GM23338 (cell line): ENCODE data around the gene SERPINB10. TPM values are rescaled to one million over a fixed set of nuclear protein-coding genes. Genes with fewer than 3 reads are reported as not detected.

Source experiments
- ATAC-seq: fragments of 200-7000 bp; cut with Tn5 transposase; 3 replicates; pipeline ENCODE4 v1.9.1; 2020
- DNase-seq: peaks from one replicate; pipeline ENCODE4 v3.0.0-alpha.2; 2015; ENCODE audit warnings: low spot score
- H2AFZ ChIP-seq: fragments of 200-600 bp; sonication (generic); 2 replicates; pipeline ENCODE4 v1.8.0; 2016; ENCODE audit warnings: antibody characterized with exemption, mild to moderate bottlenecking, moderate library complexity
- H3F3A ChIP-seq: fragments of 200-600 bp; sonication (generic); replicated peaks from 2 replicates; pipeline ENCODE4 v1.8.0; 2017; ENCODE audit warnings: antibody characterized with exemption, mixed run types, low read depth
- H3K27ac ChIP-seq: fragments of 200-600 bp; sonication (generic); 2 replicates; pipeline ENCODE4 v1.6.1; 2016; ENCODE audit warnings: low read depth
- H3K27me3 ChIP-seq: fragments of 200-600 bp; sonication (generic); 2 replicates; pipeline ENCODE4 v1.8.0; 2016; ENCODE audit warnings: mild to moderate bottlenecking, mixed run types, moderate library complexity; ENCODE audit not compliant: insufficient read depth
- H3K36me3 ChIP-seq: fragments of 200-600 bp; sonication (generic); 2 replicates; pipeline ENCODE4 v1.8.0; 2016; ENCODE audit warnings: mild to moderate bottlenecking; ENCODE audit not compliant: insufficient read depth
- H3K4me1 ChIP-seq: fragments of 200-600 bp; sonication (generic); 2 replicates; pipeline ENCODE4 v1.8.0; 2016; ENCODE audit warnings: mild to moderate bottlenecking, moderate library complexity; ENCODE audit not compliant: insufficient read depth
- H3K4me2 ChIP-seq: fragments of 200-600 bp; sonication (generic); 2 replicates; pipeline ENCODE4 v1.7.1; 2017; ENCODE audit warnings: mixed run types
- H3K4me3 ChIP-seq: fragments of 200-600 bp; sonication (generic); 2 replicates; pipeline ENCODE4 v1.6.1; 2016; ENCODE audit warnings: mixed run types
- H3K79me2 ChIP-seq: fragments of 200-600 bp; sonication (generic); replicated peaks from 2 replicates; pipeline ENCODE4 v1.8.0; 2017; ENCODE audit warnings: mild to moderate bottlenecking; ENCODE audit not compliant: insufficient read depth
- H3K9me2 ChIP-seq: fragments of 200-600 bp; sonication (generic); 2 replicates; pipeline ENCODE4 v1.8.0; 2017; ENCODE audit not compliant: insufficient read depth
- H4K20me1 ChIP-seq: fragments of 200-600 bp; sonication (generic); replicated peaks from 2 replicates; pipeline ENCODE4 v1.8.0; 2017; ENCODE audit warnings: mild to moderate bottlenecking; ENCODE audit not compliant: insufficient read depth
- H3K27ac Mint-ChIP-seq: 2 replicates; pipeline ENCODE4 v1.8.0; 2020; ENCODE audit warnings: inconsistent platforms, mild to moderate bottlenecking, moderate library complexity, mixed read lengths
- H3K27me3 Mint-ChIP-seq: 3 replicates; pipeline ENCODE4 v1.8.0; 2022; ENCODE audit warnings: low read depth, mild to moderate bottlenecking, moderate library complexity, mixed read lengths, inconsistent platforms; ENCODE audit not compliant: insufficient read depth, poor library complexity
- H3K36me3 Mint-ChIP-seq: 3 replicates; pipeline ENCODE4 v1.8.0; 2021; ENCODE audit warnings: low read depth, mild to moderate bottlenecking, inconsistent platforms, moderate library complexity, mixed read lengths
- H3K4me1 Mint-ChIP-seq: 3 replicates; pipeline ENCODE4 v1.8.0; 2020; ENCODE audit warnings: mild to moderate bottlenecking, inconsistent platforms, mixed read lengths
- H3K4me3 Mint-ChIP-seq: 3 replicates; pipeline ENCODE4 v1.8.0; 2021; ENCODE audit warnings: moderate library complexity, mild to moderate bottlenecking, inconsistent platforms, mixed read lengths
- H3K9me3 Mint-ChIP-seq: 3 replicates; pipeline ENCODE4 v1.8.0; 2020; ENCODE audit warnings: moderate library complexity, mild to moderate bottlenecking, inconsistent platforms, mixed read lengths
- CREB1 ChIP-seq: fragments of 250-450 bp; sonication (Bioruptor Pico); IDR thresholded peaks from 2 replicates; pipeline ENCODE4 v1.5.0; 2020; ENCODE audit warnings: low read depth, mild to moderate bottlenecking, moderate library complexity
- EZH2phosphoT487 ChIP-seq: fragments of 200-600 bp; sonication (generic); IDR thresholded peaks from one replicate; pipeline ENCODE4 v1.8.1; 2018; ENCODE audit warnings: antibody characterized with exemption; ENCODE audit not compliant: unreplicated experiment
- NANOG ChIP-seq: IDR thresholded peaks from 2 replicates; pipeline ENCODE4 v1.6.1; 2016; ENCODE audit warnings: antibody characterized with exemption, borderline replicate concordance
- STAT1 ChIP-seq: IDR thresholded peaks from one replicate; pipeline ENCODE4 v1.6.1; 2016; ENCODE audit warnings: antibody characterized with exemption; ENCODE audit not compliant: unreplicated experiment
- ZNF331 ChIP-seq: fragments of 250-450 bp; sonication (Bioruptor Pico); IDR thresholded peaks from 2 replicates; pipeline ENCODE4 v1.5.0; 2020; ENCODE audit warnings: low read depth, mild to moderate bottlenecking, moderate library complexity
- polyA plus RNA-seq: library from polyadenylated mRNA; unstranded; fragments of >200 nt; fragmentation: Nextera tagmentation; extraction: Ambion mirVana; gene quantifications from 2 replicates; pipeline ENCODE4 v1.2.1, GENCODE V29; 2016
- total RNA-seq: library from RNA; depleted of rRNA; stranded (reverse); fragments of >200 nt; shearing (Covaris generic); gene quantifications from 2 replicates; pipeline ENCODE4 v1.2.3, GENCODE V29; 2014
- TF ChIP-seq, protein P1 (sequence below): IDR thresholded peaks from 2 replicates; pipeline ENCODE4 v1.6.1; 2016; ENCODE audit warnings: antibody characterized with exemption
- TF ChIP-seq, protein P2 (sequence below), 2 experiments: fragments of 200-600 bp in 1 of 2; sonication (generic) in 1 of 2; conservative IDR thresholded peaks; 2 replicates each; pipeline versions ENCODE4 v1.5.1 to v1.6.1; 2016 to 2017; ENCODE audit warnings: antibody characterized with exemption in 2 of 2, low read depth in 2 of 2, mild to moderate bottlenecking in 2 of 2, moderate library complexity in 1 of 2

Gene SERPINB10
- total and polyA plus RNA-seq, 2 experiments from 2014 or later: not detected

DNA sequence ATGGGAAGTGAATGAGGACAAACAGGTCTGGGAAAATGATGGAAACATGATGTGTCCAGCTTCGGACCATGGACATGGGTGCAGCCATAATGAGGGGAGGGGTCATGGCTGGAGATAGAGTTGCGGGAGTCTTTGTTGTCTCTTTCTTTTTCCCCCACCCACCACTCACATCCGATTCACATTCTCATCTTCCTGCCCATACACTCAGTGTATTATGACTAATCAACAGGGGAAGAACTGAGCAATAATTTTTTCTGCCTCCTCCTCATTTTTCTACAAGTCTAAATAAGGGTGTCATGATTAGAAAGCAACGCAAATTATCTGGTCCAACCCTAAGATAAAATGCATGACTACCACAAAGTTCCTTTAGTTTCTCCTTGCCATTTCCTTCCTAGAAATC is 25.9 kb upstream of the SERPINB10 start (continued):
- no peak for TF ChIP-seq EZH2phosphoT487

DNA sequence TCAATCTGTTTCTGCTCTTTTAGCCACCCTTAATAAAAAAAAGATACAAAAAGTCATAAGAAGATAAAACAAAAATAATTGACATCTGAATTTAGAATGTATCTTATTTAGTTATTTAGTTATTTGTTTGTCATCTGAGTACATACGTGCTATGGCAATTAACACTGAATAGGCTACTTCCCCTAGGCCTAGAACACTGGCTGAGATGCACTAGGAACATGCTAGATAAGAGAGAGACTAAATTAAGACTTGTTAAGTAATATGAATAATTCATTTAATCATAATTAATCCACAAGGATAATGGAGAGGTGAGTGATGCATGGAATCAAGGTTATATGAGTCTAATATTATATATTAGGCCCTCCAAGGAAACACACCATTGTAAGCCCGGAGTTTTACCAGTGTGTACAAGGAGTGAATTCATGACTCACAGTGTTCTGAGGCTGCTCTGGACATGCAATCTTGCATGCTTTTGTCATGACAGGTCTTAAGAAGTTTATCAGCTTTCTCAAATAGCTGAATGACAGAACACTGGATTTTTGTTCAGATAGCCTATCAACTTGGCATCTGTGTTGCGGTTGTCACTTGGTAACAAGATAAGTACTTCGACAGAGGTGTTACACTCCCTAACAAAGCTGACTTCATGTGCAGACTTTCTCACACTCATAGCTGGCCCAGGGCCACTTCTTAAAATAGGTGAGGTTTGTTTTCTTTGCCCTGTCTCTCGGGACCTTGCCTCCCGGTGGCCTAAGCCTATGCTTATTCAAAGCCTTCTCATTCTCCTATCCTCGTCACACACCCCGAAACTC is 25.2 kb upstream of the SERPINB10 start:
- Histone ChIP-seq H3K36me3 (no peaks in the 10 kb centered on the region), H3K4me1 (no peaks in the 10 kb centered on the region), H3F3A (no peaks in the 10 kb centered on the region), H3K4me3 (no peak overlapping the region), H3K4me2 (no peak overlapping the region), H3K79me2 (no peaks in the 10 kb centered on the region), H2AFZ (no peak overlapping the region), H3K27me3 (no peaks in the 10 kb centered on the region), H3K27ac (no peak overlapping the region), H4K20me1 (no peaks in the 10 kb centered on the region), H3K9me2 (no peaks in the 10 kb centered on the region)
- Mint-ChIP-seq H3K4me1 (no peaks in the 10 kb centered on the region), H3K27me3 (no peaks in the 10 kb centered on the region), H3K9me3 (no peaks in the 10 kb centered on the region), H3K36me3 (no peaks in the 10 kb centered on the region), H3K4me3 (no peak overlapping the region), H3K27ac (no peak overlapping the region)
- DNase-seq: no peak
- no peak for ATAC-seq
- TF ChIP-seq, protein P1, sequence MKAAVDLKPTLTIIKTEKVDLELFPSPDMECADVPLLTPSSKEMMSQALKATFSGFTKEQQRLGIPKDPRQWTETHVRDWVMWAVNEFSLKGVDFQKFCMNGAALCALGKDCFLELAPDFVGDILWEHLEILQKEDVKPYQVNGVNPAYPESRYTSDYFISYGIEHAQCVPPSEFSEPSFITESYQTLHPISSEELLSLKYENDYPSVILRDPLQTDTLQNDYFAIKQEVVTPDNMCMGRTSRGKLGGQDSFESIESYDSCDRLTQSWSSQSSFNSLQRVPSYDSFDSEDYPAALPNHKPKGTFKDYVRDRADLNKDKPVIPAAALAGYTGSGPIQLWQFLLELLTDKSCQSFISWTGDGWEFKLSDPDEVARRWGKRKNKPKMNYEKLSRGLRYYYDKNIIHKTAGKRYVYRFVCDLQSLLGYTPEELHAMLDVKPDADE: no peak
- TF ChIP-seq EZH2phosphoT487 (no peak), ZNF331 (CRISPR knock-in tag) (no peak)

DNA sequence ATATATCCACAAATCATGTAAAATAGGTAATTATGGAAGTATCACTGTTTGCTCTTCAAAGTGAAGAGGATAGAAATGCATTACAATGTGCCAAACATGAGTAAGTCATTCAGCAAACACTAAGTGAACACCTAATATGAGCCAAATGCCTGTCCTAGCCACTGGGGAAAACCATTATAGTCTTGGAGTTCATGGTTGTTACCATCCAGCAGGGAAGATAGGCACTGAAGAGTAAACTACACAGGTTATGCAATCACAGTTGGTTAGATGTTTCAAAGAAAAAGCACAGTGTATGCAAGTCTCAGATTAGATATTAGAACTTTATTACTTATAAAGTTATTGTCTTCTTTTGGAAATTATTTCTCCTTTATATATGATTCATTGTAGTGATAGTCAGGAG is 24.1 kb upstream of the SERPINB10 start:
- TF ChIP-seq CREB1 (CRISPR knock-in tag) (no peak), NANOG (no peak), STAT1 (no peak)
- TF ChIP-seq, protein P2, sequence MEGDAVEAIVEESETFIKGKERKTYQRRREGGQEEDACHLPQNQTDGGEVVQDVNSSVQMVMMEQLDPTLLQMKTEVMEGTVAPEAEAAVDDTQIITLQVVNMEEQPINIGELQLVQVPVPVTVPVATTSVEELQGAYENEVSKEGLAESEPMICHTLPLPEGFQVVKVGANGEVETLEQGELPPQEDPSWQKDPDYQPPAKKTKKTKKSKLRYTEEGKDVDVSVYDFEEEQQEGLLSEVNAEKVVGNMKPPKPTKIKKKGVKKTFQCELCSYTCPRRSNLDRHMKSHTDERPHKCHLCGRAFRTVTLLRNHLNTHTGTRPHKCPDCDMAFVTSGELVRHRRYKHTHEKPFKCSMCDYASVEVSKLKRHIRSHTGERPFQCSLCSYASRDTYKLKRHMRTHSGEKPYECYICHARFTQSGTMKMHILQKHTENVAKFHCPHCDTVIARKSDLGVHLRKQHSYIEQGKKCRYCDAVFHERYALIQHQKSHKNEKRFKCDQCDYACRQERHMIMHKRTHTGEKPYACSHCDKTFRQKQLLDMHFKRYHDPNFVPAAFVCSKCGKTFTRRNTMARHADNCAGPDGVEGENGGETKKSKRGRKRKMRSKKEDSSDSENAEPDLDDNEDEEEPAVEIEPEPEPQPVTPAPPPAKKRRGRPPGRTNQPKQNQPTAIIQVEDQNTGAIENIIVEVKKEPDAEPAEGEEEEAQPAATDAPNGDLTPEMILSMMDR (conservative IDR thresholded peaks at IDR 0.05; ENCODE audit: low read depth in 2 of 2): no peak
- Histone ChIP-seq H3K36me3 (no peaks in the 10 kb centered on the region), H3K79me2 (no peaks in the 10 kb centered on the region), H3K4me3 (no peak overlapping the region), H3K4me1 (no peaks in the 10 kb centered on the region), H3F3A (no peaks in the 10 kb centered on the region), H3K27ac (no peak overlapping the region), H2AFZ (no peak overlapping the region), H3K27me3 (no peaks in the 10 kb centered on the region), H3K9me2 (no peaks in the 10 kb centered on the region), H3K4me2 (no peak overlapping the region), H4K20me1 (no peaks in the 10 kb centered on the region)
- Mint-ChIP-seq H3K27me3 (no peaks in the 10 kb centered on the region), H3K9me3 (no peaks in the 10 kb centered on the region), H3K27ac (no peak overlapping the region), H3K4me1 (no peaks in the 10 kb centered on the region), H3K36me3 (no peaks in the 10 kb centered on the region), H3K4me3 (no peak overlapping the region)
- ATAC-seq: no peak
- DNase-seq: no peak
